Endometrium (tissue), 2 donors: Measurements from ENCODE around the gene KANSL1.

Source experiments
- FAIRE-seq: peaks from 2 replicates; lab custom pipeline; 2012; peaks lifted over from hg19 to GRCh38; lab: Jason Lieb, UNC
- donor health status: control.
- donor health status: control.

The KANSL1 gene

DNA sequence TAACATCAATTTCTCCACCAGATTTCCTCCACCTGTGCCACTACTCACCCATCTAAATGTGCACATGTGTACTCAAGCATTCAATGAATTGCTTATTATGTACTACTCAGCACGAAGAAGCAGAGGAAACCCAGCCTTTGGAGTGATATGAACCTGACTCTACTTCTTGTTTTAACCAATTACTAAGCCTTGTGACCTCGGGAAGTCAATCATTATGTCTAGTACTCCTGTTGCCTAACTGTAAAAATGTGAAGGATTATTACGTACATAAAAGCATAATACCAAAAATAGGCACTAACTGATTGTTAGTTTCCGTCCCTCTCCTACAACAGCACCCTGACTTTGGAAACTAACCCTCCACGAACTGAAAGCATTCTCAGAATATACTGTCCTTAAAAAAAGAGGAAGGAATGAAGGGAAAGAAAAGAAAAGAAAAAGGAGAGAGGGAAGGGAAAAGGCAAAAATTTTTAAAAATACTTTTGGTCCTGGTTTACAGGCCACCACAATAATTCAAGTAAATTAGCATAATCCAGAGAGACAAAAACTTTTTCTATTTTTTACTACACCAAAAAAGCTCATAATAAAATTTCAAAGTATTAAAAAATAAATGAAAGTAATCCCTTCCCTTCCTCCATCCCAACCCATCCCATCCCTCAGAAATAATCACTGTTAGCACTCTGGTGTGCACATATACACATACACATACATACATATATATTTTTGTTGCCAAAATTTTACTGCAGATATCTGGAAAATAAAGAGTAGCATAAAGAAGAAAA, 53.6 kb downstream of the KANSL1 start:
- FAIRE-seq = no peak

DNA sequence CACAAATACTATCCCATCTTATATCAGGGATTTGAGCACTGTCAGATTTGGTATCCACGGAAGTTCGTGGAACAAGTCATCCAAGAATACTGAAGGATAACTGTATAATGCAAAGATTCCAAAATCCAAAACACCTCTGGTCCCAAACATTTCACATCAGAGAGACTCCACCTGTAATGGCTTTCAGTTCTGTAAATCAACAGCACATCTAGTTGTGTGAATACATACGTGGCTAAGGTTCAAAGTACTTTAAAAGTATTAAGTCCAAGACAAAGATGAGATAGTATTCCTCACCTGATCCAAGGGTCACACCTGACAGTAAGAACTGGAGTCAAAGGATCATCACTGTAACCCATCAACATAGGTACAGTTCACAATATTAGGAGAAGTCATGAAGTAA, 54.8 kb downstream of the KANSL1 start:
- no peak for FAIRE-seq

DNA sequence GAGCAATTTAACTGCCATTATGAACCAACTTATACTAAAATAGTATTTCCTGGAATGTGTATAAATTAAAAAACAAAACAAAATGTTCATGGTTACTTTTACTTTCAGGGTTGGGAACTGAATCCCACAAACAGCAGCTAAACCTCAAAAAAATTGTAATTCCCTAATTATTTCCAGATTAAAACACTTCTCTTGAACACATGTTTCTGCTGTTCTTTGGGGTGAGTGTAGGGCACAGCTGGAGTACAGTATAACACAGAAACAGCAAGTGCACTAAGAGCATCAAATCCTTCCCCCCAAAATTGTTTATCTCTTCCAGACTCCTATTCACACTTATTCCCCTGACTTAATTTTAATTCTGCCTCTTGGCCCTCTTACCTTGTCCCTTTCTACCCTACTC, 56.4 kb downstream of the KANSL1 start:
- FAIRE-seq = no peak

DNA sequence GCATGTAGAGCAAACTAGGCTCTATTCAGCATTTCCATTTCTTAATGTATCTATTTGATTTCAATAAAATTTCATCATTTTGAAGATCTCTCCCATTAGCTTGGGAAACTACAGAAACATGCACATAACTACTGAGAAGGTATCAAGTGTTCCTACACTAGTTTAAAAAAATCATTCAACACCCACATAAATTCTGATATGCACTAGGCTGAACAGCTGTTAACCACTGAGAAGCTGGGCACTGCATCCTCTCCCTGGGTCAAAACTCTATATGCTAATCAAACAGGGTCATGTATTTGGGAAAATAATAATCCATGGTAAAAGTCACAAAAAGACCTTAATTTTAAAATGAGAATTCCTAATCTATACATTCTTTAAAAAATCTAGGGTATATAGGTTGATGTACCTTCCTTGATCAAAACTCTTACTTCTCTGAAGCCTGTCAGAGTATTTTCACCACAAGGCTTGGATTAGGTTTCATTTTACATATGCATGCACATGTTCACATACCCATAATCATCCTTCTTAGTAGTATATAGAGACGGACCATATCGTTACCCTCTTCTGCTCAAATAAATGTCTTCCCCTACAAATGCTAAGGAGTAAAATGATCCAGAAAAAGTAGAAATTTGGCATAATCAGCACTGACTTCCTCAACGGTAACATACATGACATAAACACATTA, 57.2 kb downstream of the KANSL1 start:
- FAIRE-seq = no peak

DNA sequence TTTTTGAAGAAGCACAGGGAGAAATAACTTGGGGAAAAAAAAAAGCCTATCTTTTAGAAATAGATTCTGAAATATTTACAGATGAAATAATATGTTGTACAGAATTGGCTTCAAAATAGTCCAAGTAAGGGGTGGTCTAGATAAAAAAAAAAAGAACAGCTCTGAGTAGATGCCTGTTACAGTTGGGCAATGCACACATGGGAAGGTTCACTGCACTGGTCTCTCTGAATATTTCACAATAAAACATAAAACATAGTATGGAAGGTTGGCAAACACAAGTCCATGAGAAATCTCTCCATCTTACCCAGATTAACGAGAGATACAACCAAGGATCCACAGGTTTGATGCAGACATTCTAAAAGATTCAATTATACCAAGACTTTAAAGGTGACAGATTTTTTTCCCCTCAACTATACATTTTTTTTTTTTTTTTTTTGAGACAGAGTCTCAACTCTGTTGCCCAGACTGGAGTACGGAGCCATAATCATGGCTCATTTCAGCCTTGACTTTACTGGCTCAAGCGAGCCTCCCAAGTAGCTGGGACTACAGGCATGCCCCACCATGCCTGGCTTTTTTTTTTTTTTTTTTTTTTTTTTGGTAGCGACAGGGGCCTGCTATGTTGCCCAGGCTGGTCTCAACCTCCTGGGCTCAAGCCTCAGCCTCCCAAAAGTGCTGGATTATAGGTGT, 58.0 kb downstream of the KANSL1 start:
- FAIRE-seq = no peak

DNA sequence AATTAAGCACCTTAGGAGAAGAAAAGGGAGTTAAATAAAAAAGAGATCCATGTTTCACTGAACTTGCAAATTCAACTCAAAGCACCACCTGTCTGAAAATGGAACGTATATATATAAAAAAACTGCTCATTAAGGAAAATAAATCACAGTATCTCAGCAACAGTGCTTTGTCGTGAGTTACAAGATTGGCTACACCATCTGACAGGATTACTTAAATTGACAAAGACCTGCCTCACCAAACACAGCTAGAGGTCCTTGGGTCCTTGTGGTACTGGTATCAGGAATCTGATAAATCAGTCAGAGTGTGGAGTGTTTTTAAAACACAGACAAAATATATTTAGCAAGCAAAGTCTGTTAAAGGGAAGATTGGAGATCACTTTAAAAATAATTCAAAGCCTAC, 63.9 kb downstream of the KANSL1 start:
- no peak for FAIRE-seq

DNA sequence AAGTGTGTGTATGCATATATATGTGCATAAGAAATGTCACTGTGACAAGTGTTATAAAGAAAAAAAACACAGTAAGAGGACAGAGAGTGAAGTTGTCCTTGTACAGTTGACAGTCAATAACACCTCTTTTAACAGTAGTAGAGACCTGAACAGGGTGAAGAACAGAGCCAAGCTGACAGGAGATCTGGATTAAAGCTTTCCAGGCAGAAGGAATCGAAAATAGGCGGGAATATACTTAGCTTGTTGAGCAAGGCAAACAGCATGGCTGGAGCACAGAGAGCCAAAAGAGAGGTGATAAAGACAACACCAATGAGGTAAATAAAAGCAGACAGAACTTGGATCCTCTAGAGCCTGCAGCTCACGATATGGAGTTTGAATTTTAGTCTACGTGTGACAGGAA, 64.8 kb downstream of the KANSL1 start:
- FAIRE-seq = no peak

DNA sequence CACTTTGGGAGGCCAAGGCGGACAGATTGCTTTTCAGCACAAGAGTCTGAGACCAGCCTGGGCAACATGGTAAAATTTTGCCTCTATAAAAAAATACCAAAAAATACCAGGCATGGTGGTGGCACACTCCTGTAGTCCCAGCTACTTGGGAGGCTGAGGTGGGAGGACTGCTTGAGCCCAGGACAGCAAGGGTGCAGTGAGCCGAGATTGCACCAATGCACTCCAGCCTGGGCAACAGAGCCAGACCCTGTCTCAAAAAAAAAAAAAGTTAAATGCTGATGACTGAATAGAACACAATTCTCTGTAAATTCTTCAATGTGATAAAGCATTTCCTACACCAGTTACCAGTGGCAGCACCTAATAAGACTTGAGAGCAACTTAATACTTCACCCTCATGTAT, 65.7 kb downstream of the KANSL1 start:
- no peak for FAIRE-seq

DNA sequence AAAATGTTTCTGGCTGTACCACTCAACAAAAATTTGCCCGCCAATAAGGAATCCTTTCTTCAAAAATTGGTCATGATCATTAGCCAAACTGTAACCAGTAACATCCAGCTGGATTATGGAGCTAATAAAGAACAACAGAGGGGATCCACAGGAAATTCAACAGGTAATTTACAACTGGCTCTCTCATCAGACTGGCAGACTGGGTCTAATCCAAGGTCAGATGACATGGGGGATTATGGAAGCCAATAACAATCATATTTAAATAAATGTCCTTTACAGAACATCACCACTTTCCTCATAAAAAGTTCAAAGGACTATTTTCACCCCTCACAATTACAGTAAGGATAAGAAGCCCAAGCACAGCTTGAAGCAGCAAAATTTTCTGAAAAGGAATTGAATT, 66.4 kb downstream of the KANSL1 start:
- no peak for FAIRE-seq

DNA sequence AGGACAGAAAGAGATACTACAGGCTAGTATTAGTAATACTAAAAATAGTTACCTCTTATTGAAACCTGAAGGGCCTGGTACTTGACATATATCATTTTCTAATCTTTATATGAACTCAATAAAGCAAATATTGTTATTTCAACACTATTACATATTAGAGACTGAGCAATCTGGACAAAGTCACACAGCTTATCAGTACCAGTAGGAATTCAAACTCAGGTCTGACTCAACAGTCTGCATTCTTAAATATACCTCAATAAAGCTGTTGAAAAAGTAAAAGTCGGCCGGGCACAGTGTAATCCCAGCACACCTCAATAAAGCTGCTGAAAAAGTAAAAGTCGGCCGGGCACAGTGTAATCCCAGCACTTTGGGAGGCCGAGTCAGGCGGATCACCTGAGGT, 67.4 kb downstream of the KANSL1 start:
- no peak for FAIRE-seq

DNA sequence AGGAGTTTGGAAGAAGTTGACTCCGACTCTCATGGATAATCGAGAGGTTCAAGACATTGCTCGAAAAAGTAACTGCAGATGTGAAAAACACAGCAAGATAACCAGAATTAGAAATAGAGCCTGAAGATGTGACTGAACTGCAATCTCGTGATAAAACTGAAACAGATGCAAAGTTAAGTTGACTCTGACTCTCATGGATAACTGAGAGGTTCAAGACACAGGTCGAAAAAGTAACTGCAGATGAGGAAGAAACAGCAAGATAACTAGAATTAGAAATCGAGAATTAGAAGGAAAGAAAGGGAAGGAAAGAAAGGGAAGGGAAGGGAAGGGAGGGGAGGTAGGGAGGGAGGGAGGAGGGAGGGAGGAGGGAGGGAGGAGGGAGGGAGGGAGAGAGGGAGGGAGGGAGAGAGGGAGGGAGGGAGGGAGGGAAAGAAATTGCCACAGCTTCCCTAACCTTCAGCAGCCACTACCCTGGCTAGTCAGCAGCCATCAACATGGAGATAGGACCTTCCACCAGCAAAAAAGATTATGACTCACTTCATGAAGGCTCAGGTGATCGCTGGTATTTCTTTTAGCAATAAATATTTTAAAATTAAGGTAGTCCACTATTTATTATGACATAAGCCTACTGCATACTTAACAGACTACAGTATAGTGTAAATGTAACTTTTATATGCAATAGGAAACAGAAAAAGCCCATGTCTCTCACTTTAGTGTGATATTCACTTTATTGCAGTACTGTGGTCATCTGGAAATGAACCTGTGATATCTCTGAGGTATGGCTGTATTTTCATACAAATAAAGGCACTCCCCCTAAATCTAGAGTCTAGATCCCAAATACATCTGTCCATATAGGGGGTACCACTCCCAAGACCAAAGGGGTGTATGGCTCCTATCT, 68.3 kb downstream of the KANSL1 start:
- FAIRE-seq = no peak

DNA sequence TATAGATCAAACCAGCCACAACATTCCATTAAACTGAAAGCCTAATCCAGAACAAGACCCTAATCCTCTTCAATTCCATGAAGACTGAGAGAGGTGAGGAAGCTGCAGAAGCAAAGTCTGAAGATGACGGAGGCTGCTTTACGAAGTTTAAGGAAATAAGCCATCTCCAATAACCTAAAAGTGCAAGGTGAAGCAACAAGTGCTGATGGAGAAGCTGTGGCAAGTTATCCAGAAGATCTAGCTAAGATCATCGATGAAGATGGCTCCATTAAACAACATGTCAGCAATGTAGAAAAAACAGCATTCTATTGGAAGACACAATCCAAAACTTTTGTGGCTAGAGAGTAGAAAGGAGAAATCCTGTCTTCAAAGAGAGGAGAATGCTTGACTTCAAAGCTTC, 69.6 kb downstream of the KANSL1 start:
- no peak for FAIRE-seq

DNA sequence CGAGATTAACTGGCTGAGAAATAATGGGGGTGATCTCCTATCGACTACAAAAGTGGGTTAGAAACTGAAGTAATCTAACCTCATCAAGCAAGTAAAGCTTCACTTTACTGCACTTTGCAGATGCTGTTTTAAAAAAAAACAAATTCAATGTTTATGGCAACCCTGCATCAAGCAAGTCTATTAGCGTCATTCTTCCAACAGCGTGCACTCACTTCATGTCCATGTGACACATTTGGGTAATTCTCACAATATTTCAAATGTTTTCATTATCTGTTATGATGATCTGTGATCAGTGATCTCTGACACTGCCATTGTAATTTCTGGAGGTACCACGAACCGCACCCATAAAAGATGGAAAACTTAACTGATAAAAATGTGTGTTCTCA, 70.8 kb downstream of the KANSL1 start:
- no peak for FAIRE-seq

DNA sequence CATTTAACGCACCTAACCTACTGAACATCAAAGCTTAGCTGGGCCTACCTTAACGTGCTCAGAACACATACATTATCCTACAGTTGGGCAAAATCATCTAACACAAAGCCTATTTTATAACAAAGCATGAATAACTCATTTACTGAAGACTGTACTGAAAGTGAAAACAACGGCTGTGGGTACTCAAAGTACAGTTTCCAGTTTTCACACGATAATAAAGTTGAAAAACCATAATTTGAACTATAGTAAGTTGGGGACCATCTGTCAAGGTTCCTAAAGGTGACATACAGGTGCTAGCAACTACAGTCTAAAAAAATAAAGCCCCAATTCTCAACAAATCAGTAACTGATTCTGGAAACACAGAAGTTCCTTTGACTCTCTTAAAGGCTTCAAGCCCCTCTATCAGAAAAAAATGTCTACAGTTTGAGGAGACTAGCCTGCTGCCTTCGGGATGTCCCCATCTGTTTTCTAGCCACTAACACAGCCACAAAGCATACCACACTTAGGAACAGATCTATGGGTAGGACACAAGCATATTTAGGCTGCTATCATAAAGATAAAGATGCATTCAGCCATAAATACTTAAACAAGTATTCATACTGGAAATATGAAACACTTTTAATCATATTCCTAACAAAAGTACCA, 71.3 kb downstream of the KANSL1 start:
- FAIRE-seq = no peak

DNA sequence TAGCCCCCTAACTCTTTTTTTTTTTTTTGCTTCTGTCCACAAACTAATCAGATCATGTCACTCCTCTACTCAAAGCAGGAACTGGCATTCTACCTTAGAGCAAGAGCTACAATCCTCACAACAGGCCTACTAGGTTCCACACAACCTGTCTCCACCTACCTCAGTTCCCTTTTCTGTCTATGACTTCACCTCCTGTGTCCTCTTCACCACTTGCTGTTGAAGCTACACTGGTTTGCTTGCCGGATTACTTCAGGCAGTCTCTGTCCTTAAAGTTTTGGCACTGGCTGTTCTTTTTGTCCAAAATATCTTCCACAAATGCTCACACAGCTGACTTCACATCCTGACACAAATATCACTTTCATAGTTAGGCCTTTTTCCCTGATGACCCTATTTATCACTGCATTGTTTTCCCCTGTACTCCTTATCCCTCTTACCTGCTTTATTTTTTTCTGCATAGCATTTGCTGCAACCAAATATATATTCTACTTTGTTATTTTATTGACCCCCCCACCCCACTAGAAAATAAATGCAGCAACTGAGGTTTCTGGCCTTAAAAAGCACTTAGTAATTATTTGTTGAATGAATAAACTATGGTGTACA, 72.0 kb downstream of the KANSL1 start:
- FAIRE-seq = no peak

DNA sequence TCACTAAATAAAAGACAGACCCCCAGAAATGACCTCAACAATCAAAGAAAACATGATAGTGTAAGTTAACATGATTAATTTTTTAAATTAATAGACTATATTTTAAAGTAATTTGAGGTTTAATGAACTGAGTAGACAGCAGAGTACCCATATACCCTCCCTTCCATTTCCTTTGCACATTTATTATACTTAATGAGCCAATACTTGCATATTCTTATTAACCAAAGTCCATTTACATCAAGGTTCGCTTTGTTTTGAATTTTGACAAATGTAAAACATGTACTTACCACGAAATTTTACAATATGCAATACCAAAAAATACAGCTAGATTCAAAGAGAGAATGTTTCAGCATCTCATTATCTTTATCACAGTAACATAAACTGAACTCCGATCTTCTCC, 72.7 kb downstream of the KANSL1 start:
- FAIRE-seq = no peak

DNA sequence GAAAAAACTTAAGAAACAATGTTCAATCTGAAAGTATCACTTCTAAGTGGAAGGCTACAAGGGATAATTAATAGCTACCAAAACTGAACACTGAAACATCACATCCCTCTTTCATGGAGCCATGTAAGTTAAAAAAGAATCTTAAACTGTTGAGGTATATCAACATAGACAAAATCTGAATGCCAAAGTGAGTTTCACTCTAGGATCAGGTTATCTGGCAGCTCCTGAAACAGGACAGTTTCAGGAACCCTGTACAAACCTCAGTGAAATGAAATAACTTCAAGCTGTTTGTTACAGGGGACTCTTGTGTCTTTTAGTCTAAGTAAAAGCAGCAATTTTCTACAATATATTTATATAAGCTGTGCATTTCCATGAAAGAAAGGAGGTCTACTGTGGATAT, 73.2 kb downstream of the KANSL1 start:
- FAIRE-seq = no peak

DNA sequence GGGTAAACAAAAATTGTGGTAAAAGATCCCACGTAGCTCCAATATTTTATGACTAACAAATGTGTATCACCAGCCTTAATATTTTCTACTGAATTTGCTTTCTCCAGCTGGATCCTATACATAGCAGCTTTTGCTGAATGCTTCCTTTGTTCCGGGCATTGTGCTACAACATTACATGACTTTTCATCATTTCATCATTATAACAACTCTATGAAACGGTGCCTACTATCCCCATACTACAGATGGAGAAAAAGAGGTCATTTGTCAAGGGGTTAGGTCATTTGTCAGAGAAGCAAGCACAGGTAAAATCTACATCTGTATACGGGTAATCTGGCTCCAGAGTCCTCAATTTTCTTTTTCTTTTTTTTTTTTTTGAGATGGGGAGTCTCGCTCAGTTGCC, 74.3 kb downstream of the KANSL1 start:
- FAIRE-seq = no peak

DNA sequence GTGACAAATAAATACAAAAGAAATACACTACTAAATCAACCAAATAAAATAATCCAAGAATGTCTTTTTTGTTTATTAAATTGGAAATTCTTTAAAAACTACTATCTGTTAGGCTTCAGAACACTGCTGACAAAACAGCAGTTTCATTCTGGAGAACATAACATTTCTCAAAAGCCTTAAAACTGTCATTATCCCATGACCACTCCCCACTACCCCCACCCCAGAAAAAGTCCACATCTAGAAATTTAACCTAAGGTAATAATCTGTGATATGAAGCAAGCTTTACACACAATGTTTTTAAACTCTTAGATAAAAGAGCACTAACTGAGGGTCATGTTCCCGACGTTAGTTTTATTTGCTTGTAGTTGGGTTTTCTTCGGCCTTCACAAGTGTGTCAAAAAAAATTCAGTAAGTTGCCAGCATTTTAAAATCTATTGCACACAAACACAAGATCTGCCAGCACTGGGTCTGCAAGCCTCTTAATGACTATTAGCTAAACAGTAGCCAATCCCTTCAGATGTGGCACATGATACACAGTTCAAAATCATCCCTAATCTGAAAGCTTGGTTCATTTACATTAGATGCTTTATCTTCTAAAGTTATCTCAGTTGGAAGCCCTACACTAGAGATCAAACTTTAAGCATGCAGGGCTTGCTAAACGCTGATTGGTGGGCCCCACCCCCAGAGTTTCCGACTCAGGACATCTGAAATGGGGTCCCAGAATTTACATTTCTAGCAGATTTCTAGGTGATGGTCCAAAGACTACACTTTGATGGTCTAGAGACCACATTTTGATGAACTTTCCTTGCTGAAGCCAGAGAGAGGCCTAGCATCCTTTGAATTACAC, 75.2 kb downstream of the KANSL1 start:
- no peak for FAIRE-seq

DNA sequence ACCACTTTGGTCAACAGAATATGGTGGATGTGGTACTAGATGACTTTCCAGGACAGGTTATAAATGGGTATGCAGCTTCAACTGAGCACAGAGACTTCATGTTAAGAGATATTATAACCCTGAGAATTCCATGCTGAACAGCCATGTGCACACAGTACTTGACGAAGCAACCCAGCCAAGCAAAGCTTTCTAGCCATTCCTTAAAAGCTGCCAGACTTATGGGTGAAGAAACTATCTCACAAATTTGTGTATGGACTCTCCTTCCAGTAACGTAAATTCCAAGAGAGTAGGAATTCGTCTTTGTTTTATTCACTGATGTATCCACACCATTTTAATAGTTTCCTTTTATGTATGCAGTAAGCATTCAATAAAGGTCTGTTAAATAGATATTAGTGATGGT, 76.1 kb downstream of the KANSL1 start:
- FAIRE-seq = no peak

DNA sequence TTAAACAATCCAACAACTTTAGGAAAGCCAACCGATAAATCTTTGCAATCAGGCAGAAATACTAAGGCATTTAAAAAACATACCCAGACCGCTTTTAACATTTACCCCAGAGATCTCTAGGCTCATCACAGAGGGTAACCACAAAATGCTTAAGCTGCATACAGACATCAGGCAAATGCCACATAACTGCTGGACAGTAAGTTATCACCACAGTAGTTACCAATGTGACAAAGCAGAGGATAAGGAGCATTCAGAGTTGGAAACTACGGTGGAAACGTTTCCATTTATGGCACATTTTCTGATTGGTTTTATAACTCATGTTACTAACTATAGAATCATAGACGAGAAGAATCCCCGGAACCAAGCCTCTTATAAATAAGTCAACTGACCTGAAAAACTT, 77.5 kb downstream of the KANSL1 start:
- no peak for FAIRE-seq
